BLaER1 treated with 17β-estradiol and CSF1 and Interleukin-3, amounts not matched to agents 10 nM and 100 nM (cell line): ENCODE measurements around the gene ZBTB12.

Experiments used
- H3K27ac ChIP-seq, 11 experiments: shearing (Covaris generic); formaldehyde crosslinking; 2 replicates each; pipeline ENCODE4 v1.8.1; 2022
- H3K27me3 ChIP-seq, 11 experiments: shearing (Covaris generic); formaldehyde crosslinking; 2 replicates each; pipeline ENCODE4 v1.8.1; 2022
- H3K36me3 ChIP-seq, 11 experiments: shearing (Covaris generic); formaldehyde crosslinking; 2 replicates each; pipeline ENCODE4 v1.8.1; 2022
- H3K4me1 ChIP-seq, 10 experiments: shearing (Covaris generic); formaldehyde crosslinking; 2 replicates each; pipeline ENCODE4 v1.8.1; 2022
- H3K4me2 ChIP-seq, 11 experiments: shearing (Covaris generic); formaldehyde crosslinking; 2 replicates each; pipeline ENCODE4 v1.8.1; 2022
- H3K4me3 ChIP-seq, 10 experiments: shearing (Covaris generic); formaldehyde crosslinking; 2 replicates each; pipeline ENCODE4 v1.8.1; 2022
- H3K9ac ChIP-seq, 11 experiments: shearing (Covaris generic); formaldehyde crosslinking; 2 replicates each; pipeline ENCODE4 v1.8.1; 2022
- H3K9me3 ChIP-seq, 11 experiments: shearing (Covaris generic); formaldehyde crosslinking; replicated peaks in 1 of 11; 2 replicates each; pipeline ENCODE4 v1.8.1; 2022
- H4K20me1 ChIP-seq, 11 experiments: shearing (Covaris generic); formaldehyde crosslinking; 2 replicates each; pipeline ENCODE4 v1.8.1; 2022
- Cebpa-rat ChIP-seq, 11 experiments: shearing (Covaris generic); IDR thresholded peaks; 2 replicates each; pipeline ENCODE4 v1.8.1; 2022

Gene ZBTB12

DNA sequence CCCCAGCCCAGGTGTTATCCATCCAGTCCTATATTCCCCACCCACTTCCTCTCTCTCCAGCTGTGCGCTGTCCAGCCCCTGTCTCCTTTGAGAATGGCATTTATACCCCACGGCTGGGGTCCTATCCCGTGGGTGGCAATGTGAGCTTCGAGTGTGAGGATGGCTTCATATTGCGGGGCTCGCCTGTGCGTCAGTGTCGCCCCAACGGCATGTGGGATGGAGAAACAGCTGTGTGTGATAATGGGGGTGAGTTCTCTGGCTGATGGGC lies 26.7 kb upstream of the ZBTB12 start:
- H3K27ac ChIP-seq: no peak overlapping the region
- no peak for TF ChIP-seq Cebpa-rat (IDR thresholded peaks at IDR 0.05)
- peaks cover 0 to 21% (median 3%) of the 10 kb centered on the region in 10 experiments; a peak in 9 of 20 replicates for H3K4me1 ChIP-seq
- peaks cover 0 to 5% (median 0%) of the 10 kb centered on the region in 11 experiments; a peak in 3 of 22 replicates for H3K9me3 ChIP-seq
- H3K27me3 ChIP-seq: no peaks in the 10 kb centered on the region
- no peaks in the 10 kb centered on the region for H4K20me1 ChIP-seq
- no peak overlapping the region for H3K9ac ChIP-seq
- no peak overlapping the region for H3K4me3 ChIP-seq
- no peak overlapping the region for H3K4me2 ChIP-seq
- H3K36me3 ChIP-seq: no peaks in the 10 kb centered on the region

DNA sequence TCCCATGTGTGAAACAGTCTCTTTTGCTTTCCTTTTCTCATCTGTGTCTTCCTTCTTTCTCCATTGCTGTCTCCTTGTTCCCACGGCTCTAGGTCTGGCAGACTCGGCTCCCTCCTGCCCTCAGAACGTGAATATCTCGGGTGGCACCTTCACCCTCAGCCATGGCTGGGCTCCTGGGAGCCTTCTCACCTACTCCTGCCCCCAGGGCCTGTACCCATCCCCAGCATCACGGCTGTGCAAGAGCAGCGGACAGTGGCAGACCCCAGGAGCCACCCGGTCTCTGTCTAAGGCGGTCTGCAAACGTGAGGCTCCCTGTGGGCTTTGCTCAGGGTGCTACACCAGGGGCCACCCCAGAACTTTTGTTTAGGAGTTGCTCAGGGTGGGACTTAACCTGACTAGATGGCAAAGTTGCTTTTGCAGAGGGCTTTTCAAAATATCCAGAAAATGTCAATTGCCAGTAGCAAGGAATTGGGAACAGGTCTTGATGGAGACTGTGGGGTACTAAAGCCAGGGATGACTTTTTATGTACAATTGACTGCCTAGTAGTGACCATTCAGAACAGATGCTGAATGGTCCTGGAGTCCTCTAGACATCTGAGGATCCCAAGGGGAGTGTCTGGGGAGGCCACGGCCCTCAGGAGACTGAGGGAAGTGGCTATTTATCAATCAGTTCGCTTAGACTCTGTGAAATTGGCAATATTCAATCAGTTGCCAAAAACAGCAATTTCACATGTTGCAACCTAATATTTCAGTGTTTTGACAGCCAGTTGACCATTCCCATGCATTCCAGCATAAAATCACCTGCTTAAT lies 26.2 kb upstream of the ZBTB12 start:
- H4K20me1 ChIP-seq: no peaks in the 10 kb centered on the region
- H3K27me3 ChIP-seq: no peaks in the 10 kb centered on the region
- H3K4me2 ChIP-seq: peak overlapping the region in 2 of 11 experiments; percentile 14 to 24; a peak in 1 of 22 replicates
- no peak overlapping the region for H3K9ac ChIP-seq
- peaks cover 0 to 5% (median 0%) of the 10 kb centered on the region in 11 experiments; a peak in 3 of 22 replicates for H3K9me3 ChIP-seq
- H3K27ac ChIP-seq: no peak overlapping the region
- H3K36me3 ChIP-seq: no peaks in the 10 kb centered on the region
- TF ChIP-seq Cebpa-rat (IDR thresholded peaks at IDR 0.05): no peak
- peaks cover 0 to 21% (median 3%) of the 10 kb centered on the region in 10 experiments; a peak in 9 of 20 replicates for H3K4me1 ChIP-seq
- H3K4me3 ChIP-seq: no peak overlapping the region

DNA sequence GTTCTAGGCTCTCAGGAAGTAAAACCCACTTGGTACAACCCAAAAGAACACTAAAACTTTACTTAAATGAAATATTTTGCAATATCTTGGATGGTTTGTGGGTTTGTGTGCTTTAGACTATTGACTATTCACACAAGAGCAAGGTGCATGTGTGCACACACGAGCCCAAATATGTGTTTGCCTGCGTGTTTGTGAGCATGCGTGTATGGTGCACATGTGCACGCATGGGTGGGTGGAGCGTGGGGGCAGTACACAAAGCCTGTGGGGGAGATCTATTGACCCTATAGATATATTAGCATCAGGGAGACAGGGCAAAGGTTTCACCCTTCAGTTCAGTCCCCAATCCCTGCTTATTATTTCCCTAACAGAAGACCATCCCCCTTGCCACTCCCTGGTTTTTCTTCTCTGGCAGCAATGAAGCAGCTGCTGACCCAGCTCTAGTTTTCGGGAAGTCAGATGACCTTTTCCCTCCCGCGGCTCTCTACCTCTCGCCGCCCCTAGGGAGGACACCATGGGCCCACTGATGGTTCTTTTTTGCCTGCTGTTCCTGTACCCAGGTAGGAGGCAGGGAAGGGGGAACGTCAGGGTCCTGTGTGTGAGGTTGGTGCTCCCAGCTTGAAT lies 25.5 kb upstream of the ZBTB12 start, which contains the start of gene C2:
TSS of gene C2 (plus strand) at position 476 of the 621 bp plus-strand sequence. CDS start at position 512, 36 bp downstream.
- H3K27ac ChIP-seq: no peak within 1 kb of the TSS
- no peaks in the 10 kb centered on the region for H3K36me3 ChIP-seq
- H3K27me3 ChIP-seq: no peaks in the 10 kb centered on the region
- peaks cover 0 to 5% (median 0%) of the 10 kb centered on the region in 11 experiments; a peak in 3 of 22 replicates for H3K9me3 ChIP-seq
- no peak for TF ChIP-seq Cebpa-rat (IDR thresholded peaks at IDR 0.05)
- peak within 1 kb of the TSS in 2 of 11 experiments; percentile 14 to 24; a peak in 1 of 22 replicates for H3K4me2 ChIP-seq
- H3K9ac ChIP-seq: no peak within 1 kb of the TSS
- no peak within 1 kb of the TSS for H3K4me3 ChIP-seq
- no peaks in the 10 kb centered on the region for H4K20me1 ChIP-seq
- peaks cover 0 to 21% (median 3%) of the 10 kb centered on the region in 10 experiments; a peak in 9 of 20 replicates for H3K4me1 ChIP-seq

DNA sequence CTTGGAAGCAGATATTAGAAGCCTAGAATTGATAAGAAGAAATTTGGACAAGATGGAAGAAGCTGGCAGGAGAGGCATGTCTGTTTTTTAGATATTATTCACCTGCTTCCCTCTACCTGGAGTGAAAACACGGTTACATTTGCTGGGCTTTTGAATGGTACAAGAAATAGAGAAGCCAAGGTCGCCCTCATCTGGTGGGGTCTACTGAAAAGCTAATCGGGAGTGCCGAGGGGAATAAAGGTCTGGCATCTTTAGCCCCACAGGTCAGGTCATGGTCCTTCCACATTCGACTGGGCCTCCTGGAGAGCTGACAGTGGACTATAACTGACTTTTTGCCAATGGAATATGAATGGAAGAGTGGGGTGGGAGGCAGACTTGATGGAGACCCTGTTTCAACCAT lies 21.1 kb upstream of the ZBTB12 start:
- no peak overlapping the region for H3K4me2 ChIP-seq
- no peaks in the 10 kb centered on the region for H4K20me1 ChIP-seq
- no peak overlapping the region for H3K27ac ChIP-seq
- peaks cover 0 to 5% (median 0%) of the 10 kb centered on the region in 11 experiments; a peak in 3 of 22 replicates for H3K9me3 ChIP-seq
- no peaks in the 10 kb centered on the region for H3K36me3 ChIP-seq
- no peak overlapping the region for H3K9ac ChIP-seq
- H3K4me3 ChIP-seq: no peak overlapping the region
- H3K4me1 ChIP-seq: peaks cover 0 to 25% (median 3%) of the 10 kb centered on the region in 10 experiments; a peak in 9 of 20 replicates
- TF ChIP-seq Cebpa-rat (IDR thresholded peaks at IDR 0.05): no peak
- H3K27me3 ChIP-seq: no peaks in the 10 kb centered on the region

DNA sequence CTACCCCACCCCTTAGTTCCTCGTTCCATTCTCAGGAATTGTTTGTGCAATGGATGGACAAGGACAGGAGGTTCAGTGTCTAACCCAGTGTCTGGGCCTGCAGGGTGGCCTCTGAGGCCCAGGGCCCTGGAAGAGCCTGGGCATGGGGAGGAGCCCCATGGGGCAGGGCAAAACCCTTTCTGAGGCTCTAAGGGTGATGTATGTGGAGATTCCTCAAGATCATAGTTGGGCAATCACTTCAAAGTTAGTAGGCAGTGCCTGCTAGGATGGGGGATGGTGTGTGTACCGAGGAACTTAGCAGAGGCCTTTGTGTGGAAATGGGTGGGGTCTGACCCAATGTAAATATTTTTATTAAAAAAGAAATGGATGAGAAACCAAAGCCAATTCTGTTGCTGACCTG lies 18.9 kb upstream of the ZBTB12 start:
- H3K4me3 ChIP-seq: no peak overlapping the region
- H3K27me3 ChIP-seq: no peaks in the 10 kb centered on the region
- no peak overlapping the region for H3K9ac ChIP-seq
- peak overlapping the region in 6 of 11 experiments; percentile 12 to 60 (median 40); a peak in 11 of 22 replicates for H3K4me2 ChIP-seq
- H4K20me1 ChIP-seq: no peaks in the 10 kb centered on the region
- H3K27ac ChIP-seq: peak overlapping the region in 3 of 11 experiments; percentile 39 to 42 (median 41); a peak in 6 of 22 replicates
- peaks cover 0 to 1% (median 0%) of the 10 kb centered on the region in 11 experiments; a peak in 1 of 22 replicates for H3K9me3 ChIP-seq
- H3K4me1 ChIP-seq: peaks cover 0 to 24% (median 3%) of the 10 kb centered on the region in 10 experiments; a peak in 9 of 20 replicates
- H3K36me3 ChIP-seq: no peaks in the 10 kb centered on the region
- no peak for TF ChIP-seq Cebpa-rat (IDR thresholded peaks at IDR 0.05)

DNA sequence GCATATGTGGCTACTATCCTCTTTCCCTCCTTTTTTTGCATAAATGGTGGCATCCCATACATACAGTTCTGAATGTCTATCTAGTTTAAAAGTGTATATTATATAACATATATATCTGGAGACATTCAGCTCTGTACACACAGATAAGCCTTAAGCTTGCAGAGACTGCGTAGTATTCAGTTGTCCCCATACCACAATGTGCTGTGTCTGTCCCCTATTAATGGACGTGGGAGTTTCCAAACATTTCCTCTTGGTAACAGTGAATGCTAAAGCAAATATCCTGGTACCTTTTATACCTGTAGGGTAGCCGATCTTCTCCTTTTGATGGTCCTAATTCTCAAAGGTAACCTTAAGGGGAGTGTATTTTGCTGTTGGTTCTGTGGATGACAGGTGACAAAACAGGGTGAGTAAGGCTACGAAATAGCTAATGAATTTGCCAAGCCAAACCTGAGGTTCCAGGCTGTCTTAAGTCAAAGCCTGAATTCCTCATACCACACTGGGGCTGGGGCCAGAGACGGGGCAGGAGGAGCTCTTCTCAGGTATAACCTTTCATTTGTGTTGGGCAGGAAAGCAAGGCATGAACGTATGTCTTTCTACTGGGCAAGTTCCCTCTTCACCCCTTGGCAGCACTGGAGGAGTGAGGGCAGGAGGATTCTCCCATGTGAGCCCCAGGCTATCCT lies 17.9 kb upstream of the ZBTB12 start:
- TF ChIP-seq Cebpa-rat (IDR thresholded peaks at IDR 0.05): no peak
- no peaks in the 10 kb centered on the region for H3K36me3 ChIP-seq
- peaks cover 0 to 24% (median 3%) of the 10 kb centered on the region in 10 experiments; a peak in 9 of 20 replicates for H3K4me1 ChIP-seq
- peak overlapping the region in 1 of 11 experiments; percentile 42; a peak in 1 of 22 replicates for H3K27ac ChIP-seq
- H3K4me2 ChIP-seq: peak overlapping the region in 3 of 11 experiments; percentile 41 to 60 (median 51); a peak in 4 of 22 replicates
- no peak overlapping the region for H3K9ac ChIP-seq
- H3K27me3 ChIP-seq: no peaks in the 10 kb centered on the region
- H4K20me1 ChIP-seq: no peaks in the 10 kb centered on the region
- H3K4me3 ChIP-seq: no peak overlapping the region
- no peaks in the 10 kb centered on the region for H3K9me3 ChIP-seq

DNA sequence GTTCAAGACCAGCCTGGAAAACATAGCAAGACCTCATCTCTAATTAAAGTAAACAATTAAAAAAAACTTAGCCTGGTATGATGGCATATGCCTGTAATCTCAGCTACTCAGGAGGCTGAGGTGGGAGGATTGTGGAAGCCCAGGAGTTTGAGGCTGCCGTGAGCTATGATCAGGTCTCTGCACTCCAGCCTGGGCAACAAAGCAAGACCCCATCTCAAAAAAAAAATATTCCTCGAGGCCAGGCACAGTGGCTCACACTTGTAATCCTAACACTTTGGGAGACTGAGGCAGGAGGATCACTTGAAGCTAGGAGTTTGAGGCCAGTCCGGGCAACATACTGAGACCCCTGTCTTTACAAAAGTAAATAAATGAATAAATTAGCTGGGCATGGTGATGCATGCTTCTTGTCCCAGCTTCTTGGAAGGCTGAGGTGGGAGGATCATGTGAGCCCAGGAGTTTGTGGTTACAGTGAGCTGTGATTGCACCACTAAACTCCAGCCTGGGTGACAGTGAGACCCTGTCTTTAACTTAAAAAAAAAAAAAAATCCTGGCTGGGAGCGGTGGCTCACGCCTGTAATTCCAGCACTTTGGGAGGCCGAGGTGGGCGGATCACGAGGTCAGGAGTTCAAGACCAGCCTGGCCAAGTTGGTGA lies 16.3 kb upstream of the ZBTB12 start:
- no peak overlapping the region for H3K9ac ChIP-seq
- no peak overlapping the region for H3K27ac ChIP-seq
- no peak for TF ChIP-seq Cebpa-rat (IDR thresholded peaks at IDR 0.05)
- 0 out of 22 replicates have a peak overlapping the region, but pooled peaks of 2 of the 11 experiments have one; percentile 4 to 7 for H3K4me2 ChIP-seq
- H3K27me3 ChIP-seq: no peaks in the 10 kb centered on the region
- no peaks in the 10 kb centered on the region for H3K9me3 ChIP-seq
- no peaks in the 10 kb centered on the region for H4K20me1 ChIP-seq
- peaks cover 0 to 26% (median 3%) of the 10 kb centered on the region in 10 experiments; a peak in 9 of 20 replicates for H3K4me1 ChIP-seq
- H3K4me3 ChIP-seq: no peak overlapping the region
- no peaks in the 10 kb centered on the region for H3K36me3 ChIP-seq

DNA sequence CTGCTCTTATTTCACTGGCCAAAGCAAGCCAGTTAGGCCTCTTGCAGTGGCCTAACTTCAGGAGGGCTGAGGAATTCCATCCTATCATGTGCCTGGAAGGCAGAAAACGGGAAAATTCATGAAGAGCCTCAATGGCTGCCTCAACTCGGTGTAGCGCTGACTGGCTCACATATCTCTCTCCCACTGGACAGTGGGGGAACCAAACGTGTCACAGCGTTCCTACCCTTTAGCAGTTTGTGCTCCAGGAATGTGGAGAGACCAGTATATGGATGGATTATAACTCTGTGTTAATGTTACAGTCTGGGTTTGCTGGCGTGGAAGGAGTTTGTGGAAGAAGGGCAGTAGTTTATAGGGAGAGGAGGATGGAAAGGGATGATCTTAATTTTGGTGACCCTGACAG lies 13.9 kb upstream of the ZBTB12 start:
- TF ChIP-seq Cebpa-rat (IDR thresholded peaks at IDR 0.05): no peak
- H3K9ac ChIP-seq: no peak overlapping the region

More for the DNA sequence above, 13.9 kb upstream of the ZBTB12 start:
- Histone ChIP-seq H3K36me3 (no peaks in the 10 kb centered on the region), H3K9me3 (no peaks in the 10 kb centered on the region), H3K27me3 (no peaks in the 10 kb centered on the region), H3K27ac (no peak overlapping the region), H3K4me3 (no peak overlapping the region), H3K4me1 (peaks cover 0 to 33% (median 14%) of the 10 kb centered on the region in 10 experiments; a peak in 14 of 20 replicates), H3K4me2 (no peak overlapping the region), H4K20me1 (no peaks in the 10 kb centered on the region)
